Measurements from ENCODE around the gene PARVA.

PARVA gene

DNA sequence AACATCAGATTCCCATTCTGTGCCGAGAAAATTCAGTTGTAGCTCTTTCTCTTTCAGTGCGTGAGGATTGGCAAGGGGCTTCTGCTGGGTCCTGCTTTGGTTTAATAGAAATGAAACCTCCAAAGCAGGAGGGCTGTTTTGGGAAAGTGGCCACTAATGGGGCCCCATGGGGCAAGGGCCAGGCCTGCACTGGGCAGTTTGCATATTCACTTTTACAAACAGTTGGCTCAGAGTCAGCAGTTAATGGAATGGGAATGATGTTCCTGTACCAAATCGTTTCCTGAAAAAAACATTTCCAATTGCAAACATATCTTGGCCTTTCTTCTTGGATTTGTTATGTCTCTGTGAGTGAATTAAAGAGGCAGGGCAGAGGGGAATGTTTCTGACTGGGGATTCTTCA is 92.1 kb downstream of the PARVA start:
- H3K4me1 Mint-ChIP-seq, result no peaks in the 10 kb centered on the region
- peaks cover under 1% of the 10 kb centered on the region for H3K9me3 Mint-ChIP-seq
- DNase-seq (ENCODE audit: low spot score in 2 of 2) (no peak), ATAC-seq (no peak)
- no peaks in the 10 kb centered on the region for H3K36me3 Mint-ChIP-seq
- no peak overlapping the region for H3K27ac Mint-ChIP-seq
- no peak overlapping the region for H3K4me3 Mint-ChIP-seq

DNA sequence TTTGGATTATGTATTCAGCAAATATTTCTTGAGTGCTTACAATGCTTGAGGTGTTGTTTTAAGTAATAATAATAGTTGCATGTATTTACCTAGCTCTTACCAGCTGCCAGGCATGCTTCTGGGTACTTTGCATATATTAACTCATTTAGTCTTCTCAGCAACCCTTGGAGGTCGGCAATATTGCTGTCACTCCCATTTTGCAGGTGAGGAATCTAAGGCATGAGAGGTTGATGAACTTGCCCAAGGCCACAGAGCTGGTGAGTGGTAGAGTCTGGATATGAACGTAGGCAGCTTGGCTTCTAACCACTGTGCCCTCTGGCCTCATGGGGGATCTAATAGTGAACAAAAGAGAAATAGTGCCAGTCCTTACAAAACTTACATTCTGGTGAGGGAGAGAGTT is 92.9 kb downstream of the PARVA start:
- Mint-ChIP-seq H3K9me3 (no peaks in the 10 kb centered on the region), H3K4me3 (no peak overlapping the region), H3K36me3 (no peaks in the 10 kb centered on the region), H3K4me1 (no peaks in the 10 kb centered on the region), H3K27ac (no peak overlapping the region)
- ATAC-seq (no peak), DNase-seq (ENCODE audit: low spot score in 2 of 2) (no peak)

GRCh38 chr11:12472401-12473005 is 95.1 kb downstream of the PARVA start:
- H3K36me3 Mint-ChIP-seq, result no peaks in the 10 kb centered on the region
- H3K9me3 Mint-ChIP-seq, result no peaks in the 10 kb centered on the region
- no peak overlapping the region for H3K4me3 Mint-ChIP-seq
- no peak for ATAC-seq
- DNase-seq (ENCODE audit: low spot score in 2 of 2), result no peak
- H3K4me1 Mint-ChIP-seq, result no peaks in the 10 kb centered on the region
- H3K27ac Mint-ChIP-seq, result no peak overlapping the region

GRCh38 chr11:12473381-12473780 is 96.0 kb downstream of the PARVA start:
- Mint-ChIP-seq H3K36me3 (no peaks in the 10 kb centered on the region), H3K27ac (no peak overlapping the region), H3K4me3 (no peak overlapping the region), H3K9me3 (no peaks in the 10 kb centered on the region), H3K4me1 (no peaks in the 10 kb centered on the region)
- ATAC-seq (no peak), DNase-seq (ENCODE audit: low spot score in 2 of 2) (no peak)

- no peaks in the 10 kb centered on the region for H3K4me1 Mint-ChIP-seq
- no peaks in the 10 kb centered on the region for H3K9me3 Mint-ChIP-seq
- H3K4me3 Mint-ChIP-seq, result no peak overlapping the region
- ATAC-seq (no peak), DNase-seq (ENCODE audit: low spot score in 2 of 2) (no peak)
- no peaks in the 10 kb centered on the region for H3K36me3 Mint-ChIP-seq
- no peak overlapping the region for H3K27ac Mint-ChIP-seq
Observed at GRCh38 chr11:12474871-12475270, 97.5 kb downstream of the PARVA start.

GRCh38 chr11:12478743-12479142 is 101.4 kb downstream of the PARVA start:
- no peak for DNase-seq (ENCODE audit: low spot score in 2 of 2)
- Mint-ChIP-seq H3K36me3 (no peaks in the 10 kb centered on the region), H3K27ac (no peak overlapping the region), H3K4me3 (no peak overlapping the region), H3K9me3 (no peaks in the 10 kb centered on the region), H3K4me1 (no peaks in the 10 kb centered on the region)
- ATAC-seq, result no peak

DNA sequence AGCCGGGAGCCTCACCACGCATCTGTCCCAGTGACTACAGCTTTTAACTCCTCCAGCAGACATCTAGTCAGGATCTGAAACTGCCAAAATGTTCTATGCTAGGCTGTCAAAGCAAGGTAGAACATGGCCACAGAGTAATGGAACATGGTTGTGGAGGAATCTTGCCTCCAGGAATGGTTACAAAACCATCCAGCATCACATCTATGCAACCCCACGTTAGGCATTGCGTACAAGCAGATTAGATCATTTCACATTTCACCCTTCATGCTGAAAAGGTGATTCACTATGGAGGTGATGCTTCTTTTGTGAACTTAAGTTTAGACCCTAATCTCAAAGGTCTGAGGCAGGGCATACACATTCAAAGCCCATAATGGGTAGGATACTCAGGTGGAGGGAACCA is 103.0 kb downstream of the PARVA start:
- H3K27ac Mint-ChIP-seq, result no peak overlapping the region
- DNase-seq (ENCODE audit: low spot score in 2 of 2) (no peak), ATAC-seq (no peak)
- H3K4me1 Mint-ChIP-seq, result no peaks in the 10 kb centered on the region
- H3K4me3 Mint-ChIP-seq, result no peak overlapping the region
- H3K9me3 Mint-ChIP-seq, result no peaks in the 10 kb centered on the region
- H3K36me3 Mint-ChIP-seq, result no peaks in the 10 kb centered on the region

DNA sequence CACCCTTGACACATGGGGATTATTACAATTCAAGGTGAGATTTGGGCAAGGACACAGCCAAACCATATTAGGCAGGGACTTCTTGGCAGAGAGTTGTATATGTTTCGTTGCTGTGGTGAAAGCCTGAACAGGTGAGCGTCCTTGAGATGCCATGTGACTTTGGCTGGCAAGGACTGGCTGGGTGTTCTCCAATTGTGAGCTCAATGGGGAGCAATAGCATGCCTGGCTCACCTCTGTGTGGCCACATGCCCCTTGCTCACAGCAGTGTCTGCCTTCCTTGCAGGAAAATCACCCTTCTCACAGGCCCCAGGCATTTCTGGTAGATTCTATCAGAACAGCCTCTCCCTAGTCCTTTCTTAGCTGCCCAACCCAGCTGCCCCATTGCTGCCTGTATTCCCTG is 105.5 kb downstream of the PARVA start:
- ATAC-seq, result no peak
- H3K36me3 Mint-ChIP-seq, result no peaks in the 10 kb centered on the region

GRCh38 chr11:12483604-12484003 is 106.2 kb downstream of the PARVA start:
- Mint-ChIP-seq H3K4me3 (no peak overlapping the region), H3K9me3 (peaks cover 4% of the 10 kb centered on the region), H3K36me3 (no peaks in the 10 kb centered on the region), H3K27ac (no peak overlapping the region), H3K4me1 (no peaks in the 10 kb centered on the region)
- ATAC-seq, result no peak
- DNase-seq (ENCODE audit: low spot score in 2 of 2), result no peak

More for the DNA sequence above, 105.5 kb downstream of the PARVA start:
- no peaks in the 10 kb centered on the region for H3K9me3 Mint-ChIP-seq
- DNase-seq (ENCODE audit: low spot score in 2 of 2), result no peak
- no peak overlapping the region for H3K4me3 Mint-ChIP-seq
- no peaks in the 10 kb centered on the region for H3K4me1 Mint-ChIP-seq
- no peak overlapping the region for H3K27ac Mint-ChIP-seq

- Mint-ChIP-seq H3K27ac (no peak overlapping the region), H3K4me3 (no peak overlapping the region), H3K36me3 (no peaks in the 10 kb centered on the region), H3K9me3 (peaks cover 12% of the 10 kb centered on the region), H3K4me1 (no peaks in the 10 kb centered on the region)
- DNase-seq (ENCODE audit: low spot score in 2 of 2) (no peak), ATAC-seq (no peak)
Observed at GRCh38 chr11:12485328-12485727, 108.0 kb downstream of the PARVA start.

DNA sequence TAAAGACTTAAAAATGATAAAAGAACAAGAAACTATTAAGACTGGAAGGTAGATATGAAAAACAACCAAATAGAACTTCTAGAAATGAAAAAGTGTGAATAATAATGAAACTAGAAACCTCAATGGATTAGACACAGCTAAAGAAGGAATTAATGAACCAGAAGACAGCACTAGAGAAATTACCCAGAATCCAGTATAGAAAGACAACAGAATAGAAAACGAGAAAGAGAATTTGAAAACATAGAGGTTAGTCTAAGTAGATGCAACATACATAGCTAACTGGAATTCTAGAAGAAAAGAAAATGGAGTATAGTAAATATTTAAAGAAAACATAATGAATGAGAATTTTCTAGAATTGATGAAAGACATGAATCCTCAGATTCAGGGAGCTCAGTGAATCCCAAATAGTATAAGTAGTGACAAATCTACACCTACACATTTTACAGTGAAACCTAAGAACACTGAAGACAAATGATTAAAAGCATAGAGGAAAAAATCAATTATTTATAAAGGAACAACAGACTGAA is 111.9 kb downstream of the PARVA start:
- Mint-ChIP-seq H3K9me3 (peaks cover 12% of the 10 kb centered on the region), H3K27ac (no peak overlapping the region), H3K36me3 (no peaks in the 10 kb centered on the region), H3K4me1 (no peaks in the 10 kb centered on the region), H3K4me3 (no peak overlapping the region)
- ATAC-seq (no peak), DNase-seq (ENCODE audit: low spot score in 2 of 2) (no peak)

GRCh38 chr11:12494699-12495098 is 117.3 kb downstream of the PARVA start:
- no peaks in the 10 kb centered on the region for H3K4me1 Mint-ChIP-seq
- H3K4me3 Mint-ChIP-seq, result no peak overlapping the region
- H3K27ac Mint-ChIP-seq, result no peak overlapping the region
- DNase-seq (ENCODE audit: low spot score in 2 of 2) (no peak), ATAC-seq (no peak)
- no peaks in the 10 kb centered on the region for H3K36me3 Mint-ChIP-seq
- H3K9me3 Mint-ChIP-seq, result no peaks in the 10 kb centered on the region

- Mint-ChIP-seq H3K36me3 (no peaks in the 10 kb centered on the region), H3K4me3 (no peak overlapping the region), H3K9me3 (no peaks in the 10 kb centered on the region), H3K4me1 (no peaks in the 10 kb centered on the region), H3K27ac (no peak overlapping the region)
- DNase-seq (ENCODE audit: low spot score in 2 of 2), result no peak
- ATAC-seq, result no peak
Observed at GRCh38 chr11:12496181-12497025, 119.0 kb downstream of the PARVA start.

GRCh38 chr11:12497431-12497830 is 120.1 kb downstream of the PARVA start:
- ATAC-seq (no peak), DNase-seq (ENCODE audit: low spot score in 2 of 2) (no peak)
- no peak overlapping the region for H3K27ac Mint-ChIP-seq
- no peaks in the 10 kb centered on the region for H3K9me3 Mint-ChIP-seq
- no peaks in the 10 kb centered on the region for H3K4me1 Mint-ChIP-seq
- H3K36me3 Mint-ChIP-seq, result no peaks in the 10 kb centered on the region
- H3K4me3 Mint-ChIP-seq, result no peak overlapping the region

GRCh38 chr11:12499071-12499470 is 121.7 kb downstream of the PARVA start:
- H3K4me1 Mint-ChIP-seq, result no peaks in the 10 kb centered on the region
- ATAC-seq, result no peak
- H3K27ac Mint-ChIP-seq, result no peak overlapping the region
- DNase-seq (ENCODE audit: low spot score in 2 of 2), result no peak
- no peaks in the 10 kb centered on the region for H3K9me3 Mint-ChIP-seq
- H3K4me3 Mint-ChIP-seq, result no peak overlapping the region
- H3K36me3 Mint-ChIP-seq, result no peaks in the 10 kb centered on the region

DNA sequence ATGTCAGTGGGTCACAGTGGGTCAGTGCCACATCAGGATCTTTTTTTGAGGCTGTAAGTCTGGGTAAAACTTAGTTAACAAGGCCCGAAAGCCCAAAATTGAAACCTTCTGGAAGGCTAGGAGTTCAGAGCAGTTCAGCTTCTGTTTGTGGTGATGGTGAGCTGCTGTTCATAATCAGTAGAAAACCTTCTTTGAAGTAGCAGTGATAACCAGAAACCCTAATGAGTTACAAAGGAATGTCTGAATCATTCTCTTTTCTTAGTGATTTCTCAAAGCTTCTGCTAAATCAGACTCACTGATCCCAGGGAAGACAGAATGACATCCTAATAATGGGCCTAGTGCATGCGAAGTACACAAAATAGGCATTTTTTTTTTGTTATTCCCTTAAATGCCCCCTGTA is 124.7 kb downstream of the PARVA start:
- Mint-ChIP-seq H3K4me1 (no peaks in the 10 kb centered on the region), H3K27ac (no peak overlapping the region), H3K9me3 (no peaks in the 10 kb centered on the region), H3K4me3 (no peak overlapping the region), H3K36me3 (no peaks in the 10 kb centered on the region)
- DNase-seq (ENCODE audit: low spot score in 2 of 2), result no peak
- ATAC-seq, result no peak
